BJ (cell line): Measurements from ENCODE around the gene LDLRAD4. TPM values are rescaled to one million over a fixed set of nuclear protein-coding genes. Genes with fewer than 3 reads are reported as not detected.

Experiments used
- CTCF ChIA-PET: fragments of 350-600 bp; formaldehyde crosslinking; extraction: SDS; loops from one replicate; lab custom pipeline; 2021; ENCODE audit warnings: antibody characterized with exemption, inconsistent platforms; lab: Yijun Ruan, JAX
- POLR2A ChIA-PET: fragments of 300-600 bp; sonication (Branson Sonifier 250); formaldehyde crosslinking; extraction: SDS; loops from one replicate; lab custom pipeline; 2021; ENCODE audit warnings: antibody characterized with exemption; lab: Charles Lee
- DNase-seq: peaks from one replicate; pipeline ENCODE4 v3.0.0-alpha.2; 2011; ENCODE audit warnings: low read depth
- H3K27me3 ChIP-seq: 2 replicates; pipeline ENCODE4 v1.6.0; 2011; ENCODE audit warnings: low read length; ENCODE audit not compliant: control insufficient read depth, insufficient read depth
- H3K36me3 ChIP-seq: 2 replicates; pipeline ENCODE4 v1.5.1; 2011; ENCODE audit warnings: low read length; ENCODE audit not compliant: control insufficient read depth, insufficient read depth
- H3K4me3 ChIP-seq: 2 replicates; pipeline ENCODE4 v1.5.1; 2011; ENCODE audit warnings: low read depth, mild to moderate bottlenecking, control low read depth, low read length
- CTCF ChIP-seq: IDR thresholded peaks from 2 replicates; pipeline ENCODE4 v1.5.1; 2011; ENCODE audit warnings: low read depth, mild to moderate bottlenecking, control low read depth, inconsistent platforms, low read length, moderate library complexity; ENCODE audit not compliant: insufficient read depth
- polyA plus RNA-seq: library from polyadenylated mRNA; depleted of rRNA; stranded (reverse); fragments of >200 nt; gene quantifications from 2 replicates; pipeline ENCODE4 v1.2.3, GENCODE V29; 2011

Gene LDLRAD4
- polyA plus RNA-seq, 1 experiment: not detected

- POLR2A ChIA-PET: no interaction called here
- TF ChIP-seq CTCF: no peak
- CTCF ChIA-PET: no interaction called here
- H3K27me3 ChIP-seq: no peaks in the 10 kb centered on the region
- DNase-seq: no peak
- H3K4me3 ChIP-seq: no peak overlapping the region
- H3K36me3 ChIP-seq: no peaks in the 10 kb centered on the region
Measured at GRCh38 chr18:13275075-13275474, 56.5 kb downstream of the LDLRAD4 start.

GRCh38 chr18:13276530-13277520 lies 58.3 kb downstream of the LDLRAD4 start:
- no peak for TF ChIP-seq CTCF
- Histone ChIP-seq H3K4me3 (no peak overlapping the region), H3K27me3 (no peaks in the 10 kb centered on the region), H3K36me3 (no peaks in the 10 kb centered on the region)
- no peak for DNase-seq
- ChIA-PET CTCF (no interaction called here), POLR2A (no interaction called here)

- Histone ChIP-seq H3K4me3 (no peak overlapping the region), H3K27me3 (no peaks in the 10 kb centered on the region), H3K36me3 (no peaks in the 10 kb centered on the region)
- TF ChIP-seq CTCF: no peak
- POLR2A ChIA-PET: no interaction called here
- CTCF ChIA-PET: no interaction called here
- no peak for DNase-seq
Measured at GRCh38 chr18:13278062-13278630, 59.6 kb downstream of the LDLRAD4 start.

- H3K36me3 ChIP-seq: no peaks in the 10 kb centered on the region
- POLR2A ChIA-PET: no interaction called here
- DNase-seq: no peak
- no peaks in the 10 kb centered on the region for H3K27me3 ChIP-seq
- CTCF ChIA-PET: no interaction called here
- no peak for TF ChIP-seq CTCF
- no peak overlapping the region for H3K4me3 ChIP-seq
Measured at GRCh38 chr18:13279181-13280069, 60.9 kb downstream of the LDLRAD4 start.
